Breast epithelium (tissue), 3 donors: ENCODE measurements around the gene FBL.

Experiments
- CTCF ChIP-seq, 3 donors: fragments of 450-650 bp; IDR thresholded peaks; one replicate each; pipeline ENCODE4 v1.5.1; 2016 to 2017; ENCODE audit warnings: antibody characterized with exemption in 3 of 3, mild to moderate bottlenecking in 3 of 3, moderate library complexity in 3 of 3
- POLR2A ChIP-seq: fragments of 450-650 bp; IDR thresholded peaks from one replicate; pipeline ENCODE4 v1.6.1; 2016; ENCODE audit warnings: antibody characterized with exemption, mild to moderate bottlenecking, moderate library complexity
- POLR2AphosphoS5 ChIP-seq, 3 donors: sonication (generic); formaldehyde crosslinking; IDR thresholded peaks; one replicate each; pipeline ENCODE4 v1.6.1; 2017; ENCODE audit warnings: antibody characterized with exemption in 3 of 3

- no peak for TF ChIP-seq POLR2A
- TF ChIP-seq POLR2AphosphoS5 (IDR thresholded peaks at IDR 0.05): no peak
- no peak for TF ChIP-seq CTCF (IDR thresholded peaks at IDR 0.05)
Measured at GRCh38 chr19:39852882-39853281, 6.7 kb upstream of the FBL start.
